Measurements from ENCODE around the gene RNF215. TPM values are rescaled to one million over a fixed set of nuclear protein-coding genes. Genes with fewer than 3 reads are reported as not detected.

RNF215 gene
- total RNA-seq, 3 donors from 2014 or later (not counting 1 experiment from before 2014, with no cell fraction given): 7.5 to 9.8 (median 9.5) TPM

GRCh38 chr22:30348809-30349208 lies 38.4 kb downstream of the RNF215 start:
- no peak for TF ChIP-seq CTCF (IDR thresholded peaks at IDR 0.05)
- DNase-seq (no peak), ATAC-seq (no peak)
- H3K36me3 ChIP-seq (ENCODE audit: control insufficient read depth, insufficient read depth, low read length): peaks cover 81% of the 10 kb centered on the region
- intact Hi-C loops (cut with micrococcal nuclease): no loop called here
- Mint-ChIP-seq H3K4me1 (peaks cover 38 to 41% of the 10 kb centered on the region in 2 donors), H3K27ac (no peak overlapping the region), H3K4me3 (no peak overlapping the region), H3K9me3 (no peaks in the 10 kb centered on the region), H3K27me3 (ENCODE audit: low read depth in 2 of 2) (no peaks in the 10 kb centered on the region), H3K36me3 (no peaks in the 10 kb centered on the region)
- H3K27me3 ChIP-seq (ENCODE audit: control insufficient read depth, insufficient read depth, low read length): no peaks in the 10 kb centered on the region
- peaks cover 17% of the 10 kb centered on the region for H3K4me1 ChIP-seq (ENCODE audit: control insufficient read depth, insufficient read depth, low read length)
- WGBS (ENCODE audit: insufficient coverage): 78% methylated on average over 4 of the region's 4 CpGs
- no peak overlapping the region for H3K27ac ChIP-seq (ENCODE audit: low read length)
- no peak overlapping the region for H3K4me3 ChIP-seq (ENCODE audit: low read length)
- no peaks in the 10 kb centered on the region for H3K9me3 ChIP-seq (ENCODE audit: control insufficient read depth, insufficient read depth, low read length)

GRCh38 chr22:30348404-30348803 lies 38.8 kb downstream of the RNF215 start:
- Histone ChIP-seq H3K4me1 (ENCODE audit: control insufficient read depth, insufficient read depth, low read length) (peaks cover 14% of the 10 kb centered on the region), H3K36me3 (ENCODE audit: control insufficient read depth, insufficient read depth, low read length) (peaks cover 85% of the 10 kb centered on the region), H3K4me3 (ENCODE audit: low read length) (no peak overlapping the region), H3K27me3 (ENCODE audit: control insufficient read depth, insufficient read depth, low read length) (no peaks in the 10 kb centered on the region), H3K27ac (ENCODE audit: low read length) (no peak overlapping the region), H3K9me3 (ENCODE audit: control insufficient read depth, insufficient read depth, low read length) (no peaks in the 10 kb centered on the region)
- DNase-seq (no peak), ATAC-seq (no peak)
- Mint-ChIP-seq H3K4me3 (no peak overlapping the region), H3K27ac (no peak overlapping the region), H3K4me1 (peaks cover 34 to 38% of the 10 kb centered on the region in 2 donors), H3K27me3 (ENCODE audit: low read depth in 2 of 2) (no peaks in the 10 kb centered on the region), H3K9me3 (no peaks in the 10 kb centered on the region), H3K36me3 (no peaks in the 10 kb centered on the region)
- no peak for TF ChIP-seq CTCF (IDR thresholded peaks at IDR 0.05)
- WGBS (ENCODE audit: insufficient coverage): 89% methylated on average over 4 of the region's 4 CpGs
- intact Hi-C loops (cut with micrococcal nuclease): no loop called here

- peaks cover 88% of the 10 kb centered on the region for H3K36me3 ChIP-seq (ENCODE audit: control insufficient read depth, insufficient read depth, low read length)
- no peaks in the 10 kb centered on the region for H3K27me3 Mint-ChIP-seq (ENCODE audit: low read depth in 2 of 2)
- H3K9me3 ChIP-seq (ENCODE audit: control insufficient read depth, insufficient read depth, low read length): no peaks in the 10 kb centered on the region
- no peak for DNase-seq
- WGBS (ENCODE audit: insufficient coverage): 58% methylated on average over 5 of the region's 5 CpGs
- no peaks in the 10 kb centered on the region for H3K36me3 Mint-ChIP-seq
- intact Hi-C loops (cut with micrococcal nuclease): no loop called here
- H3K27ac ChIP-seq (ENCODE audit: low read length): no peak overlapping the region
- ATAC-seq: no peak
- H3K4me1 Mint-ChIP-seq: peaks cover 25 to 29% of the 10 kb centered on the region in 2 donors
- H3K27ac Mint-ChIP-seq: peak overlapping the region in 1 of 2 donors; percentile 31
- H3K4me3 Mint-ChIP-seq: no peak overlapping the region
- peaks cover 6% of the 10 kb centered on the region for H3K4me1 ChIP-seq (ENCODE audit: control insufficient read depth, insufficient read depth, low read length)
- no peaks in the 10 kb centered on the region for H3K9me3 Mint-ChIP-seq
- no peaks in the 10 kb centered on the region for H3K27me3 ChIP-seq (ENCODE audit: control insufficient read depth, insufficient read depth, low read length)
- TF ChIP-seq CTCF (IDR thresholded peaks at IDR 0.05): no peak
- H3K4me3 ChIP-seq (ENCODE audit: low read length): no peak overlapping the region
Measured at GRCh38 chr22:30347255-30347892, 39.8 kb downstream of the RNF215 start.
